ENCODE measurements around the gene GALNT1.

- TF ChIP-seq POLR2A (IDR thresholded peaks at IDR 0.05) = no peak
- TF ChIP-seq, protein P1, sequence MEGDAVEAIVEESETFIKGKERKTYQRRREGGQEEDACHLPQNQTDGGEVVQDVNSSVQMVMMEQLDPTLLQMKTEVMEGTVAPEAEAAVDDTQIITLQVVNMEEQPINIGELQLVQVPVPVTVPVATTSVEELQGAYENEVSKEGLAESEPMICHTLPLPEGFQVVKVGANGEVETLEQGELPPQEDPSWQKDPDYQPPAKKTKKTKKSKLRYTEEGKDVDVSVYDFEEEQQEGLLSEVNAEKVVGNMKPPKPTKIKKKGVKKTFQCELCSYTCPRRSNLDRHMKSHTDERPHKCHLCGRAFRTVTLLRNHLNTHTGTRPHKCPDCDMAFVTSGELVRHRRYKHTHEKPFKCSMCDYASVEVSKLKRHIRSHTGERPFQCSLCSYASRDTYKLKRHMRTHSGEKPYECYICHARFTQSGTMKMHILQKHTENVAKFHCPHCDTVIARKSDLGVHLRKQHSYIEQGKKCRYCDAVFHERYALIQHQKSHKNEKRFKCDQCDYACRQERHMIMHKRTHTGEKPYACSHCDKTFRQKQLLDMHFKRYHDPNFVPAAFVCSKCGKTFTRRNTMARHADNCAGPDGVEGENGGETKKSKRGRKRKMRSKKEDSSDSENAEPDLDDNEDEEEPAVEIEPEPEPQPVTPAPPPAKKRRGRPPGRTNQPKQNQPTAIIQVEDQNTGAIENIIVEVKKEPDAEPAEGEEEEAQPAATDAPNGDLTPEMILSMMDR (IDR thresholded peaks at IDR 0.05) = no peak
Observed at GRCh38 chr18:35581546-35581897, at the start of gene GALNT1.

Data from esophagus squamous epithelium (tissue), 4 donors.